GM19238 (cell line): ENCODE measurements around the gene TMEM92.
A peak's percentile ranks its signal among the peaks of the same experiment; 100 is the strongest.
"Not testable (repeated sequence)": the region's sequence is repeated elsewhere in the genome, so short reads cannot be mapped to it uniquely, and the experiment has no call there.

ENCODE experiments used
- DNase-seq: peaks from one replicate; pipeline ENCODE4 v3.0.0; 2011; ENCODE audit warnings: low spot score; ENCODE audit not compliant: insufficient read length

TMEM92 gene

GRCh38 chr17:50262001-50262794 lies 12.1 kb upstream of the TMEM92 start:
- DNase-seq, result no peak

GRCh38 chr17:50263331-50264262 lies 10.7 kb upstream of the TMEM92 start:
- DNase-seq, result no peak

- no peak for DNase-seq
These were observed 9.8 kb upstream of the TMEM92 start for GRCh38 chr17:50264263-50265113.

- DNase-seq, result no peak
These were observed 9.1 kb upstream of the TMEM92 start for GRCh38 chr17:50265212-50265611.

GRCh38 chr17:50265690-50266315 lies 8.5 kb upstream of the TMEM92 start:
- no peak for DNase-seq

- no peak for DNase-seq
These were observed 7.7 kb upstream of the TMEM92 start for GRCh38 chr17:50266384-50267073.

- no peak for DNase-seq
These were observed 7.0 kb upstream of the TMEM92 start for GRCh38 chr17:50267074-50267841.

- DNase-seq, result no peak
These were observed 6.2 kb upstream of the TMEM92 start for GRCh38 chr17:50268026-50268425.

GRCh38 chr17:50268743-50269275 lies 5.5 kb upstream of the TMEM92 start:
- no peak for DNase-seq

GRCh38 chr17:50269477-50270434 lies 4.5 kb upstream of the TMEM92 start:
- peak; percentile 52 for DNase-seq

GRCh38 chr17:50270435-50271362 lies 3.6 kb upstream of the TMEM92 start:
- no peak for DNase-seq

GRCh38 chr17:50271363-50271750 lies 2.9 kb upstream of the TMEM92 start:
- not testable (repeated sequence) for DNase-seq

GRCh38 chr17:50272246-50272645 lies 2.0 kb upstream of the TMEM92 start:
- no peak for DNase-seq

GRCh38 chr17:50272711-50273653 lies 1.3 kb upstream of the TMEM92 start:
- DNase-seq, result peak; percentile 66

GRCh38 chr17:50273654-50274040 lies 619 bp upstream of the TMEM92 start:
- no peak for DNase-seq

- no peak for DNase-seq
These were observed 593 bp downstream of the TMEM92 start for GRCh38 chr17:50274897-50275221.
